Measurements from ENCODE around the gene A1BG.

Gene A1BG

GRCh38 chr19:58305065-58305931, 48.0 kb downstream of the A1BG start, which contains the start of gene ERVK3-1 (continued):
- TF ChIP-seq ZNF280D (tag by site-specific recombination; IDR thresholded peaks at IDR 0.05) (no peak), ZNF473 (tag by site-specific recombination; IDR thresholded peaks at IDR 0.05) (no peak), INSM2 (tag by site-specific recombination; IDR thresholded peaks at IDR 0.05) (peak; percentile 42; the same call in 1 of the 2 replicates), ZNF114 (tag by site-specific recombination; IDR thresholded peaks at IDR 0.05) (no peak), ZBTB20 (tag by site-specific recombination; IDR thresholded peaks at IDR 0.05) (peak; percentile 72; the same call in 1 of the 2 replicates), ZNF37A (tag by site-specific recombination; IDR thresholded peaks at IDR 0.05) (no peak), ZSCAN23 (tag by site-specific recombination; IDR thresholded peaks at IDR 0.05) (no peak; the same call in 1 of the 2 replicates), ZBTB26 (tag by site-specific recombination; optimal IDR thresholded peaks at IDR 0.05) (peak; percentile 99), TSHZ1 (tag by site-specific recombination; IDR thresholded peaks at IDR 0.05; ENCODE audit: borderline replicate concordance) (peak; percentile 16; the same call in 1 of the 2 replicates), KLF1 (tag by site-specific recombination; IDR thresholded peaks at IDR 0.05) (peak; percentile 53), FEZF1 (tag by site-specific recombination; IDR thresholded peaks at IDR 0.05) (peak; percentile 84), KLF17 (tag by site-specific recombination; IDR thresholded peaks at IDR 0.05) (peak; percentile 74), ZNF544 (tag by site-specific recombination; IDR thresholded peaks at IDR 0.05) (no peak), KLF8 (tag by site-specific recombination; IDR thresholded peaks at IDR 0.05) (peak; percentile 74; the same call in 1 of the 2 replicates), ZFP41 (tag by site-specific recombination; IDR thresholded peaks at IDR 0.05; ENCODE audit: borderline replicate concordance) (no peak), ZNF16 (tag by site-specific recombination; IDR thresholded peaks at IDR 0.05; ENCODE audit: low read depth) (no peak), ZNF791 (tag by site-specific recombination; IDR thresholded peaks at IDR 0.05) (no peak), ZBTB21 (tag by site-specific recombination; IDR thresholded peaks at IDR 0.05) (peak; percentile 68; the same call in 1 of the 2 replicates), ZNF645 (tag by site-specific recombination; IDR thresholded peaks at IDR 0.05) (no peak), ELK4 (IDR thresholded peaks at IDR 0.05; ENCODE audit: borderline replicate concordance, low read depth, low read length) (peak; percentile 92), PRDM10 (tag by site-specific recombination; IDR thresholded peaks at IDR 0.05) (peak; percentile 97)

Data from HEK293 (cell line).